TTC549 (cell line): ENCODE measurements around the gene VDAC1.
"Not testable (repeated sequence)": the region's sequence is repeated elsewhere in the genome, so short reads cannot be mapped to it uniquely, and the experiment has no call there.

ENCODE experiments used
- FAIRE-seq: peaks from 2 replicates; lab custom pipeline; 2012; peaks lifted over from hg19 to GRCh38; lab: Jason Lieb, UNC

Gene VDAC1

GRCh38 chr5:133967124-133967523, 37.7 kb downstream of the VDAC1 start:
- FAIRE-seq, result no peak

GRCh38 chr5:133966090-133966489, 38.7 kb downstream of the VDAC1 start:
- no peak for FAIRE-seq

GRCh38 chr5:133963493-133964128, 41.2 kb downstream of the VDAC1 start:
- no peak for FAIRE-seq

GRCh38 chr5:133962801-133963476, 41.8 kb downstream of the VDAC1 start:
- no peak for FAIRE-seq

GRCh38 chr5:133962131-133962530, 42.6 kb downstream of the VDAC1 start:
- FAIRE-seq, result no peak

- no peak for FAIRE-seq
Observed at GRCh38 chr5:133959643-133960042, 45.1 kb downstream of the VDAC1 start.

- no peak for FAIRE-seq
Observed at GRCh38 chr5:133957591-133957990, 47.2 kb downstream of the VDAC1 start.

- no peak for FAIRE-seq
Observed at GRCh38 chr5:133957080-133957479, 47.7 kb downstream of the VDAC1 start.

- not testable (repeated sequence) for FAIRE-seq
Observed at GRCh38 chr5:133956196-133956595, 48.6 kb downstream of the VDAC1 start.

- no peak for FAIRE-seq
Observed at GRCh38 chr5:133953568-133954145, 51.1 kb downstream of the VDAC1 start.

GRCh38 chr5:133952729-133953567, 51.8 kb downstream of the VDAC1 start:
- no peak for FAIRE-seq

- FAIRE-seq, result no peak
Observed at GRCh38 chr5:133950821-133951612, 53.8 kb downstream of the VDAC1 start.

GRCh38 chr5:133948721-133949120, 56.1 kb downstream of the VDAC1 start:
- no peak for FAIRE-seq

- no peak for FAIRE-seq
Observed at GRCh38 chr5:133947431-133947841, 57.3 kb downstream of the VDAC1 start.

GRCh38 chr5:133945568-133945967, 59.2 kb downstream of the VDAC1 start:
- FAIRE-seq, result no peak

- FAIRE-seq, result no peak
Observed at GRCh38 chr5:133944263-133945185, 60.3 kb downstream of the VDAC1 start.

- no peak for FAIRE-seq
Observed at GRCh38 chr5:133943475-133943817, 61.3 kb downstream of the VDAC1 start.

GRCh38 chr5:133942614-133943474, 61.9 kb downstream of the VDAC1 start:
- no peak for FAIRE-seq

- no peak for FAIRE-seq
Observed at GRCh38 chr5:133941456-133942196, 63.1 kb downstream of the VDAC1 start.
